ENCODE data around the gene CPTP. TPM values are rescaled to one million over a fixed set of nuclear protein-coding genes. Genes with fewer than 3 reads are reported as not detected.

The CPTP gene
- total and polyA plus RNA-seq, 2 donors (not counting 1 experiment from before 2014, with no cell fraction given): 17.1 to 18.8 TPM

- no peaks in the 10 kb centered on the region for H3K9me3 Mint-ChIP-seq (ENCODE audit: insufficient read depth)
- POLR2A ChIA-PET: no interaction called here
- H3K4me1 Mint-ChIP-seq: peaks cover 4% of the 10 kb centered on the region
- H3K27me3 Mint-ChIP-seq: no peaks in the 10 kb centered on the region
- Histone ChIP-seq H3K9ac (ENCODE audit: low read length) (no peak overlapping the region), H3K9me3 (ENCODE audit: control extremely low read depth in 1 of 3, control insufficient read depth in 2 of 3, insufficient read depth in 1 of 3, low read length in 2 of 3) (no peaks in the 10 kb centered on the region), H3K27me3 (replicated peaks in 1 of 4; ENCODE audit: control extremely low read depth in 1 of 4, control insufficient read depth in 3 of 4, insufficient read depth in 4 of 4, low read length in 3 of 4) (no peaks in the 10 kb centered on the region), H3K4me1 (ENCODE audit: control insufficient read depth in 2 of 2, insufficient read depth in 2 of 2, low read length in 2 of 2) (peaks cover 5 to 8% of the 10 kb centered on the region in 2 donors), H3K36me3 (replicated peaks in 1 of 2; ENCODE audit: control extremely low read depth in 1 of 2, control insufficient read depth in 1 of 2, extremely low read depth in 1 of 2, insufficient read depth in 2 of 2, low read length in 1 of 2) (no peaks in the 10 kb centered on the region), H4K20me1 (ENCODE audit: control insufficient read depth, insufficient read depth, low read length, poor library complexity, severe bottlenecking) (no peaks in the 10 kb centered on the region), H2AFZ (ENCODE audit: insufficient read depth, low read depth, low read length, poor library complexity, severe bottlenecking) (no peak overlapping the region), H3K27ac (ENCODE audit: low read length in 2 of 2) (no peak overlapping the region), H3K4me2 (replicated peaks; ENCODE audit: low read depth, low read length, poor library complexity, severe bottlenecking) (no peak overlapping the region), H3K79me2 (ENCODE audit: control insufficient read depth, insufficient read depth, low read length) (no peaks in the 10 kb centered on the region), H3K4me3 (ENCODE audit: control extremely low read depth in 1 of 5, extremely low read depth in 1 of 5, insufficient read depth in 1 of 5, low read depth in 2 of 5, low read length in 4 of 5) (no peak overlapping the region)
- H3K4me3 Mint-ChIP-seq: no peak overlapping the region
- no peak for TF ChIP-seq CTCF (IDR thresholded peaks at IDR 0.05)
- TF ChIP-seq EZH2 (IDR thresholded peaks at IDR 0.05; ENCODE audit: borderline replicate concordance, insufficient read depth, low read depth, low read length, poor library complexity, severe bottlenecking): no peak
- WGBS (ENCODE audit: insufficient coverage): 93% methylated on average over 11 of the region's 13 CpGs
- intact Hi-C loops (cut with micrococcal nuclease): no loop called here
- DNase-seq (no peak), ATAC-seq (ENCODE audit: low read depth) (no peak)
- CTCF ChIA-PET: interaction anchor here (1.7 kb wide), 1 partner anchor 13 kb away, joined by 5 read pairs; no protein-coding TSS in a partner anchor
- H3K27ac Mint-ChIP-seq: no peak overlapping the region
These were observed 46.0 kb upstream of the CPTP start for GRCh38 chr1:1278620-1279019.

- H3K27me3 Mint-ChIP-seq: no peaks in the 10 kb centered on the region
- H3K4me3 Mint-ChIP-seq: no peak overlapping the region
- Histone ChIP-seq H3K4me2 (replicated peaks; ENCODE audit: low read depth, low read length, poor library complexity, severe bottlenecking) (no peak overlapping the region), H2AFZ (ENCODE audit: insufficient read depth, low read depth, low read length, poor library complexity, severe bottlenecking) (no peak overlapping the region), H3K9ac (ENCODE audit: low read length) (no peak overlapping the region), H3K9me3 (ENCODE audit: control extremely low read depth in 1 of 3, control insufficient read depth in 2 of 3, insufficient read depth in 1 of 3, low read length in 2 of 3) (no peaks in the 10 kb centered on the region), H3K27me3 (replicated peaks in 1 of 4; ENCODE audit: control extremely low read depth in 1 of 4, control insufficient read depth in 3 of 4, insufficient read depth in 4 of 4, low read length in 3 of 4) (no peaks in the 10 kb centered on the region), H4K20me1 (ENCODE audit: control insufficient read depth, insufficient read depth, low read length, poor library complexity, severe bottlenecking) (no peaks in the 10 kb centered on the region), H3K36me3 (replicated peaks in 1 of 2; ENCODE audit: control extremely low read depth in 1 of 2, control insufficient read depth in 1 of 2, extremely low read depth in 1 of 2, insufficient read depth in 2 of 2, low read length in 1 of 2) (no peaks in the 10 kb centered on the region), H3K4me1 (ENCODE audit: control insufficient read depth in 2 of 2, insufficient read depth in 2 of 2, low read length in 2 of 2) (peaks cover 5 to 11% of the 10 kb centered on the region in 2 donors), H3K4me3 (ENCODE audit: control extremely low read depth in 1 of 5, extremely low read depth in 1 of 5, insufficient read depth in 1 of 5, low read depth in 2 of 5, low read length in 4 of 5) (no peak overlapping the region), H3K27ac (ENCODE audit: low read length in 2 of 2) (no peak overlapping the region), H3K79me2 (ENCODE audit: control insufficient read depth, insufficient read depth, low read length) (no peaks in the 10 kb centered on the region)
- intact Hi-C loops (cut with micrococcal nuclease): no loop called here
- 96% methylated on average over 12 of the region's 17 CpGs for WGBS (ENCODE audit: insufficient coverage)
- H3K27ac Mint-ChIP-seq: no peak overlapping the region
- H3K4me1 Mint-ChIP-seq: peaks cover 4% of the 10 kb centered on the region
- CTCF ChIA-PET: interaction anchor here (1.7 kb wide), 1 partner anchor 13 kb away, joined by 5 read pairs; no protein-coding TSS in a partner anchor
- no peaks in the 10 kb centered on the region for H3K9me3 Mint-ChIP-seq (ENCODE audit: insufficient read depth)
- no peak for ATAC-seq (ENCODE audit: low read depth)
- no peak for TF ChIP-seq EZH2 (IDR thresholded peaks at IDR 0.05; ENCODE audit: borderline replicate concordance, insufficient read depth, low read depth, low read length, poor library complexity, severe bottlenecking)
- TF ChIP-seq CTCF (IDR thresholded peaks at IDR 0.05): no peak
- POLR2A ChIA-PET: no interaction called here
- DNase-seq: no peak
These were observed 45.6 kb upstream of the CPTP start for GRCh38 chr1:1279028-1279427.
